HG03571 (cell line): ENCODE measurements around the gene ATP8B3.

Experiments
- ATAC-seq: cut with Tn5 transposase; IDR thresholded peaks from one replicate; pipeline ENCODE4 v1.9.1; 2021; ENCODE audit not compliant: unreplicated experiment

Gene ATP8B3, protein sequence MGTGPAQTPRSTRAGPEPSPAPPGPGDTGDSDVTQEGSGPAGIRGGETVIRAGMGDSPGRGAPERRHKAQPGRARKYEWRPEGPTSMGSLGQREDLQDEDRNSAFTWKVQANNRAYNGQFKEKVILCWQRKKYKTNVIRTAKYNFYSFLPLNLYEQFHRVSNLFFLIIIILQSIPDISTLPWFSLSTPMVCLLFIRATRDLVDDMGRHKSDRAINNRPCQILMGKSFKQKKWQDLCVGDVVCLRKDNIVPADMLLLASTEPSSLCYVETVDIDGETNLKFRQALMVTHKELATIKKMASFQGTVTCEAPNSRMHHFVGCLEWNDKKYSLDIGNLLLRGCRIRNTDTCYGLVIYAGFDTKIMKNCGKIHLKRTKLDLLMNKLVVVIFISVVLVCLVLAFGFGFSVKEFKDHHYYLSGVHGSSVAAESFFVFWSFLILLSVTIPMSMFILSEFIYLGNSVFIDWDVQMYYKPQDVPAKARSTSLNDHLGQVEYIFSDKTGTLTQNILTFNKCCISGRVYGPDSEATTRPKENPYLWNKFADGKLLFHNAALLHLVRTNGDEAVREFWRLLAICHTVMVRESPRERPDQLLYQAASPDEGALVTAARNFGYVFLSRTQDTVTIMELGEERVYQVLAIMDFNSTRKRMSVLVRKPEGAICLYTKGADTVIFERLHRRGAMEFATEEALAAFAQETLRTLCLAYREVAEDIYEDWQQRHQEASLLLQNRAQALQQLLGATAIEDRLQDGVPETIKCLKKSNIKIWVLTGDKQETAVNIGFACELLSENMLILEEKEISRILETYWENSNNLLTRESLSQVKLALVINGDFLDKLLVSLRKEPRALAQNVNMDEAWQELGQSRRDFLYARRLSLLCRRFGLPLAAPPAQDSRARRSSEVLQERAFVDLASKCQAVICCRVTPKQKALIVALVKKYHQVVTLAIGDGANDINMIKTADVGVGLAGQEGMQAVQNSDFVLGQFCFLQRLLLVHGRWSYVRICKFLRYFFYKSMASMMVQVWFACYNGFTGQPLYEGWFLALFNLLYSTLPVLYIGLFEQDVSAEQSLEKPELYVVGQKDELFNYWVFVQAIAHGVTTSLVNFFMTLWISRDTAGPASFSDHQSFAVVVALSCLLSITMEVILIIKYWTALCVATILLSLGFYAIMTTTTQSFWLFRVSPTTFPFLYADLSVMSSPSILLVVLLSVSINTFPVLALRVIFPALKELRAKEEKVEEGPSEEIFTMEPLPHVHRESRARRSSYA (N-terminal part only)

GRCh38 chr19:1811942-1812425, at the start of gene ATP8B3:
TSS of gene ATP8B3 (minus strand) at chr19:1812276. CDS start at chr19:1811736, 540 bp downstream.
- peak; percentile 22 for ATAC-seq

GRCh38 chr19:1861599-1862031, 49.5 kb upstream of the ATP8B3 start:
- ATAC-seq = no peak

DNA sequence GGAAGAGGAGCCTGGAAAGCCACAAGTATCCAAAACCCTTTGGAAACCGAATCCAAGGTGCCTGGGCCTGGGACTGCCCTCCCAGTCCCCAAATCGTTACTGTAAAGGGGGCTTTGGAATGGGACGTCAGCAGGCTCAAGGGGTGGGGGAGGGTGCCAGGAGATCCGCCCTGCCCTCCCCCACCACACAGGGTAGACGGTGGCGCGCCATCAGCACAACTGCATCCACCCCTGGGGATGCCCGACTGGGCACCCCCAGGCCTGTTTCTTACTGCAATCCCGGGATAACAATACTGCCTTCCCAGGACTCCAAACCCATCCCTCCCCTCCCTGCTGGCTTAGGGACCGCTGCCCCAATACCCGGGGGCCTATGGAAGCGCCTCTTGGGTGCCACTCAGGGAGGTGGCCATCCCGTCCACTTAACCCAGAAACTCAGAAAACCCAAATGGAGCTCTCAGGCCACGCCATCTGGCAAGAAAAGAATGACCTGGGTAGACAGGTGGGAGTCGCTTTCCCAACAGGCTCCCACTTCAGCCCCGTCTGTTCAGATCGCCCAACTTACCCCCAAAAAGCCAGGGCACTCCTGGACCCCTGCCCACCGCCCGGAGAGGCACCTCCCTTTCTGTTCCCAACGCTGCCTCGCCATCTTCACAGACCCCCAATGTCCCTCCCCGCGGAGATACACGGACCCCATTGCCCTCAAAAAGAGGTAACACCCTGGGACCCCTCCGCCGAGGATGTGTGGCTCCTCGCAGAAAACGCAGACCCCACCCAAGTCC, 48.9 kb upstream of the ATP8B3 start:
- ATAC-seq = no peak

DNA sequence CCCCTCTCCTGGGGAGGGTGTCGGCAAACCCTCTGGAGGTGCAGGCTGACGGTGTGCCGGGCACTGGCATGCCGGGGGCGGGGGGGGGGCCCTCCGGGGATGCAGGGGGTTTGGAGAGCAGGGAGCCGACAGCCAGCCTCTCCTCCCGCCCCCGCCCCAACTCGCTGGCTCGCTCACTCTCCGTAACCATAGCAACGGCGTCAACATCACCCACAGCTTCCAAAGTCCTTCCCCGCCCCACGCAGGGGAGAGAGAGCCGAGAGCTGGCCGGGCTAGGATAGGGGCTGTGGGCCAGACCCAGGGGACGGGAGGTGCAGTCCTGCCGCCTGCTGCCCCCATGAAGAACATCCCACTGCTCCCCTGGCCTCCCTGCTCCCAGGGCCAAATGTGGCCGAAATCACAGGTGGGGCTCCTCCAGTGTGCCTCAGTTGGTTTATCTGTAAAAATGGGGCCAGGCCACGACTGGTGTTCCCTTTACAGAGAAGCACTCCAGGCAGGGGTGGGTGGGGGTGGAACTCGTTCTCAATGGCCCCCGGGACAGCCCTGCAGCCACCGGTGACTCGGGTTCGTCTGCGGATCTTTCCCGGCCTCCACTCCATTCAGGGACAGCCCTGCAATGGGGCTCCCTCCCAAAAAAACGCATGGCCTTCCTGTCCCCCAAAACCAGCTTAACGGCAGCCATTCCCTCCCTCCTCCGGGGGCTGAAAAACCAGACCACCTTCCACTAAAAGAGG, 48.1 kb upstream of the ATP8B3 start:
- no peak for ATAC-seq

DNA sequence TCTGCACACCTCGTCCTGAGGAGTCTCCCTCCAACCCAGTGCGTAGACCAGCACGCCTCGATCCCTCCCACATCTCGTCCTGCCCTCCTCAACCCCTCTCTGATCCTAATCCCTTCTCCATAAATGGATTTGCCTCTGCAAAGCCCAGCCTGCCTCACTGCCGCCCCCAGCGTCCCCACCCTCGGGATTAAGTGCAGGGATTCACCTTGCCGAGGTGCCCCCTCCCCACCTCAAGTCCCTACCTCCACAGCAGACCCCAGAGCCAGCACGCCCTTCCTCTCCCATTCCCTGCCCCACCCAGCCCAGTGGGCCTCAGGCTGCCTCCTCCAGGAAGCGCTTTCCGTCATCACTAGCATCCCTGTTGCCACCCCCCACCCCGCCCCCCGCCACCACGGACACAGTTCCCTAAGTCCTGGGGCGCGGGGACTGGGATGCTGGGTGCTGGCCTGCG, 47.3 kb upstream of the ATP8B3 start:
- no peak for ATAC-seq

- ATAC-seq = no peak
Observed at GRCh38 chr19:1858412-1859081, 46.5 kb upstream of the ATP8B3 start.

DNA sequence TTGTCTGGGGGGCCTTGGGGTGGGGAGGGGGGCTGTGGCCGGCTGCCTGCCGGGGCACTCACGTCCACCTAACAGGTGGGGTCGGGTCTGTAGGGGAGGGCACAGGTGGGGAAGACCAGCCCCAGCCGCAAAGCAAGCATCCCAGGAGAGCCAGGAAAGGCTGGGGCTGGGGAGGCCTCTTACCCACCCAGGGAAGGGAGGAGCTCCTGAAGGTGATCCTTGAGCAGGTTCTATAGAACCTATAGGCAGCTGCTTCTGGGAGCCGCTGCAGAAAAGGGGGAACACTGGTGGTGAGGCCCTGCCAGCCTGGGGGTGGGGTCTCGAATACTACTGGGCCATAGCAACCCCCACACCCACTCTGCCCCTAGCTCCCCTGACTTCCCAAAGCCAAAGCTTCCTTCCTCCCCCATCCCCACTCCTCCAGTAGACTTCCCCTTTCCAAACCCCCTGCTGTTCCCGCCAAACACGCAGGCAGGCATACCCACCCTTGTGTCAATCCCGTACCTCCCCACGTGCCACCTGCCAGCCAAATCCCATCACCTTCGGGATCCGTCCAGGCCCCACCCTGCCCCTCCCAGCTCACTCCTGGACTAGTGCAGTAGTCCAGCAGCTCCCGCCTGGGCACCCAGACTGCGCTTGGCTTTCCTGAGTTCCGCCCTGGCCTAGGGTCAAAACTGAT, 45.7 kb upstream of the ATP8B3 start:
- no peak for ATAC-seq

DNA sequence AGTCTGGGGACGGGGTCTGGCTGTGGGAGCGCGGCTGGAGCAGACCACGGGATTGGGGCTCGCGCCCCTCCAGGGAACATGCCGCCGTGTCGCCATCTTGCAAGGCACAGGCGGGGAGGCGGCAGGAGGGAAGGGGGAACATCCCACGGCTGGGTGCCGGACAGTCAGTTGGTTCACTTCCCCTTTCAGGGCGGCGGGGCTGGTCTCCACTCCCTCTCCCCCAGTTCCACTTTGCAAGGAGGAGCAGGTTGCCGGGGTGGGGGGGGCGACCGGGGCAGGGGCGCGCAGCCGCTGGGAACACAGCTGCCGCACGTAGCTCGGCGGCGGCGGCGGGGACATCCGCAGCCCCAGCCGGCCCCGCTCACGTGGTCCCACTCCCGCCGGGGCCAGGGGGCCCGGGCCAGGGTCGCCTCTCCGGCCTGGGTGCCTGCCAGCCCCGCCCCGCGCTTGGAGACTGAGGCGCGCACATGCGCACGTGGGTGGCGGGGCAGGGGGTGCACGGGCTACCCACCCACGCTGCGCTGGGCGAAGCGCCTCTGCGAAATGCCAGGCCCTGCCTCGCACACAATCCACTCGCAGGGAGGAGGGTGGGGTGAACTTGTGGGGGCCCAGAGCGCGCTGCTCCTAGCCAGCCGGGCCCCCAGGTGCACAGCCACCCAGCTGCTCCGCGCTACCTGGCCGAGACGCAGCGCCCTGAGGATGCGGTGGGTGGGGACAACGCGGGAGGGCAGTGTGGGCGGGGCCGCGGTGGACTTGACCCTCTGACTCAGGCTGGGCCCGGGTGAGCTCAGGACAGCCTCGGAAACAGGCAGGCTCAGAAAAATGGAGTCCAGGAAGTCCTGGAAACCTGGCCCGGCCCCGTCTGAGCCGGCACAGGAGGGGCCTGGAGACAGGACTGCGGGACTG, 44.9 kb upstream of the ATP8B3 start:
- ATAC-seq = no peak

GRCh38 chr19:1856345-1856697, 44.2 kb upstream of the ATP8B3 start:
- ATAC-seq = no peak

DNA sequence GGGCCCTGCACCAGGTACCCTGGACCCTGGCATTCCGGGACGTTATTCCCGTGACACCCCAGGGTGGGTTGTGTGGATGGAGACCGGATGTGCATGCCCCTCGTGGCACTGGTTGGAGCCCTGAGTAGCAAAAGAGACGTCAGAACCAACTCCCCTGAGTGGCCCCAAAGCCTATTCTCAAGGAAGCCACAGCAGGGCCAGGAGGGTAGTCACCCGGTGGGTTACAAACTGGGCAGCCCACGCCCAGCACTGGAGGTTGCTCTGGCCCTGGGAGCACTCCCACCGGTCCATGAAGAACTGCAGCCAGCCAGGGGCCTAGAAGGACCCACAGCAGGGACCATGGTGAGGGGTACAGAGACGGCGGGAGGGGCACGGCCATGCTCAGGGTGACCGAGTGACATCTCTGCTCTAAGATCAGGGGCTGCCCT, 43.8 kb upstream of the ATP8B3 start:
- no peak for ATAC-seq

DNA sequence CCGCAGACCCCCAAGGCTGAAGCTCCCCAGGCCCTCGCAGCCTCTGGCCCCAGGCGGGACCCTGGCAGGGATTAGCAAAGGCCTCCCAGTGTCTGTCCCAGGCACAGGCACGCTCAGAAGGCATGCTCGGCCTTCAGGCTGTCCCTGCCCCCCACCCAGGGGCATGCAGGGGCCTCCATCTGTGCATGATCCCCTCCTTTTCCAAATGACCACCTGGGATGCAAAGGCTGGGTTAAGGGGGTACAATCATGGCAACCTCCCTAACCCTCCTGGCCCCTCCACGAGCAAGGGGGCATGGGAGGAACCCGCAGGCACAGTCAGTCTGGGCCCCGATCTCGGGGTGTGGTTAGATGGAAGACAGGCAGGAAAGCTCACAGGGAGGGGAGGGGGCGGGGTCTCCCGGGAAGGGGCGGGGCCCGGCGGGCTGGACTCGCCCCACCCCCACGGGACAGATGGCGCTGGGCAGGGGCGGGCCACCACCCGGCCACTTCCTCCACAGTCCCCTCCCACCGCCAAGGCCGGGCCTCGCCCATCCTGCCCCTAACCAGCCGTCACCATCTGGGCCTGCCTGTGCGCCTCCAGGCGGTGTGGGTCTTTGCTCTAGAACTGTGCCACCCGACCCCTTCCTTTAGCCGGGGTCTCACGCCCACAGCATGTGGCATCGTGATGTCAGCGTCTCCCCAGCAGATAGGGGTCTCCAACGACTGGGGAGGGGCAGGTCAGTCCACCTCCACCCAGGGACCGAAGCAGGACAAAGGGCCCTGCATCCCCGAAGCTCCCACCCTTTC, 43.2 kb upstream of the ATP8B3 start:
- ATAC-seq = peak; percentile 38

DNA sequence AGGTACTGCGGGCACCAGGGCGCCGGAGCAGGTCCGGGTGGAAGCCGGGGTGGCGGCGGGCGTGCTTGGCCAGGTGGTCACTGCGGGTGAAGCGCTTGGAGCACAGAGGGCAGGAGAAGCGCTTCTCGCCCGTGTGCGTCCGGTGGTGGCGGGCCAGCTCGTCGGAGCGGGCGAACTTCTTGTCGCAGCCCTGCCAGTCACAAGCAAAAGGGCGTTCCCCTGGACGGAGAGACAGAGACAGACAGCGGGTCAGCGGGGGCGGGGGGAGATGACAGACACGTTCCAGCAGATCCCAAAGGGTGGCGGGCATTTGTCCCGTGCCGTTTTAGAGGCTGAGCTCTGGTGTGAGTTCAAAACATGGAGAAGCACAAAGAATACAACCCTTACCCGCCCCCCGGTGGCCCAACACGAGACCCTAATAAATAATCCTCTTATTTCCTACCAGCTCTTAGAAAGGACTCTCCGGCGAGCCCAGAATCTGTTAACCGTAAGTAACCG, 42.5 kb upstream of the ATP8B3 start:
- no peak for ATAC-seq

GRCh38 chr19:1854039-1854541, 42.0 kb upstream of the ATP8B3 start:
- no peak for ATAC-seq

GRCh38 chr19:1853295-1854038, 41.4 kb upstream of the ATP8B3 start:
- ATAC-seq = no peak

- no peak for ATAC-seq
Observed at GRCh38 chr19:1852581-1853128, 40.6 kb upstream of the ATP8B3 start.
